HEK293 (cell line): ENCODE results near the gene ADAMTS19.

Experiments used
- CTCF ChIA-PET: fragments of 350-600 bp; formaldehyde crosslinking; extraction: SDS; loops from one replicate; lab custom pipeline; 2021; ENCODE audit warnings: antibody characterized with exemption; lab: Yijun Ruan, JAX
- POLR2A ChIA-PET: fragments of 300-600 bp; formaldehyde crosslinking; extraction: SDS; loops from one replicate; lab custom pipeline; 2020; ENCODE audit warnings: antibody characterized with exemption, inconsistent platforms; lab: Yijun Ruan, JAX
- H3K27ac ChIP-seq: fragments of 200-500 bp; sonication (Bioruptor generic); 2 replicates; pipeline ENCODE4 v1.5.1; 2014; ENCODE audit warnings: low read depth, low read length, control low read depth, inconsistent platforms; ENCODE audit errors: extremely low read depth
- H3K36me3 ChIP-seq, 2 experiments: fragments of 200-500 bp in 1 of 2; sonication (Bioruptor generic) in 1 of 2; 1 replicate in 1 of 2; 2 replicates in 1 of 2; pipeline ENCODE4 v1.5.1; 2014 to 2017; ENCODE audit warnings: inconsistent platforms in 2 of 2, low read length in 2 of 2; ENCODE audit not compliant: control insufficient read depth in 2 of 2, insufficient read depth in 1 of 2
- H3K4me1 ChIP-seq: fragments of 200-500 bp; sonication (Bioruptor generic); 2 replicates; pipeline ENCODE4 v1.5.1; 2014; ENCODE audit warnings: mild to moderate bottlenecking, low read length, inconsistent platforms; ENCODE audit not compliant: control insufficient read depth, insufficient read depth
- H3K4me3 ChIP-seq: 2 replicates; pipeline ENCODE4 v1.5.1; 2011; ENCODE audit warnings: low read depth, mild to moderate bottlenecking, control low read depth, low read length, moderate library complexity
- H3K9me3 ChIP-seq: fragments of 200-500 bp; sonication (Bioruptor generic); 2 replicates; pipeline ENCODE4 v1.5.1; 2014; ENCODE audit warnings: low read depth, low read length, inconsistent platforms; ENCODE audit not compliant: control insufficient read depth, insufficient read depth
- BCL11B ChIP-seq: fragments of 450-650 bp; formaldehyde crosslinking; IDR thresholded peaks from 2 replicates; pipeline ENCODE4 v1.5.1; 2016; ENCODE audit warnings: low read depth, missing biosample characterization, missing genetic modification characterization
- GLI2 ChIP-seq: fragments of 450-650 bp; formaldehyde crosslinking; IDR thresholded peaks from 2 replicates; pipeline ENCODE4; 2017; ENCODE audit warnings: missing biosample characterization, missing genetic modification characterization, low read depth, borderline replicate concordance
- GLI4 ChIP-seq: fragments of 450-650 bp; formaldehyde crosslinking; IDR thresholded peaks from 2 replicates; pipeline ENCODE4 v1.5.1; 2016; ENCODE audit warnings: missing biosample characterization, missing genetic modification characterization
- HOXA7 ChIP-seq: sonication (generic); formaldehyde crosslinking; IDR thresholded peaks from 2 replicates; pipeline ENCODE4 v1.8.1; 2022; ENCODE audit warnings: missing genetic modification reagents, borderline replicate concordance
- MZF1 ChIP-seq: fragments of 450-650 bp; formaldehyde crosslinking; IDR thresholded peaks from 2 replicates; pipeline ENCODE4 v1.5.1; 2017; ENCODE audit warnings: missing biosample characterization, missing genetic modification characterization, borderline replicate concordance
- PRDM1 ChIP-seq: fragments of 450-650 bp; formaldehyde crosslinking; IDR thresholded peaks from 2 replicates; pipeline ENCODE4; 2016; ENCODE audit warnings: missing biosample characterization, missing genetic modification characterization
- ZBTB1 ChIP-seq: fragments of 450-650 bp; formaldehyde crosslinking; IDR thresholded peaks from 2 replicates; pipeline ENCODE4 v1.5.1; 2016; ENCODE audit warnings: missing biosample characterization, missing genetic modification characterization
- ZFP41 ChIP-seq: fragments of 450-650 bp; formaldehyde crosslinking; IDR thresholded peaks from 2 replicates; pipeline ENCODE4 v1.5.1; 2016; ENCODE audit warnings: missing biosample characterization, missing genetic modification characterization, borderline replicate concordance
- ZNF146 ChIP-seq: fragments of 450-650 bp; formaldehyde crosslinking; IDR thresholded peaks from 2 replicates; pipeline ENCODE4 v1.5.1; 2016; ENCODE audit warnings: missing biosample characterization, missing genetic modification characterization
- ZNF184 ChIP-seq: fragments of 450-650 bp; IDR thresholded peaks from 2 replicates; pipeline ENCODE4 v1.5.1; 2018; ENCODE audit warnings: missing biosample characterization, mild to moderate bottlenecking, missing genetic modification characterization
- ZNF292 ChIP-seq: fragments of 450-650 bp; formaldehyde crosslinking; IDR thresholded peaks from 2 replicates; pipeline ENCODE4 v1.5.1; 2016; ENCODE audit warnings: low read depth, missing biosample characterization, missing genetic modification characterization, borderline replicate concordance
- ZNF514 ChIP-seq: fragments of 450-650 bp; formaldehyde crosslinking; IDR thresholded peaks from 2 replicates; pipeline ENCODE4 v1.5.1; 2016; ENCODE audit warnings: missing biosample characterization, missing genetic modification characterization
- ZNF596 ChIP-seq: fragments of 450-650 bp; IDR thresholded peaks from 2 replicates; pipeline ENCODE4 v1.5.0; 2018; ENCODE audit warnings: missing biosample characterization, mild to moderate bottlenecking, missing genetic modification characterization, moderate library complexity
- ZNF843 ChIP-seq: fragments of 450-650 bp; formaldehyde crosslinking; IDR thresholded peaks from 2 replicates; pipeline ENCODE4 v1.5.1; 2016; ENCODE audit warnings: missing biosample characterization, missing genetic modification characterization
- ZXDB ChIP-seq: fragments of 450-650 bp; formaldehyde crosslinking; IDR thresholded peaks from 2 replicates; pipeline ENCODE4 v1.5.1; 2016; ENCODE audit warnings: missing biosample characterization, missing genetic modification characterization
- TF ChIP-seq, protein P1 (sequence below): fragments of 450-650 bp; formaldehyde crosslinking; IDR thresholded peaks from 2 replicates; pipeline ENCODE4 v1.5.1; 2017; ENCODE audit warnings: missing biosample characterization, missing genetic modification characterization
- TF ChIP-seq, protein P2 (sequence below): fragments of 450-650 bp; formaldehyde crosslinking; IDR thresholded peaks from 2 replicates; pipeline ENCODE4 v1.5.1; 2017; ENCODE audit warnings: missing biosample characterization, missing genetic modification characterization
- TF ChIP-seq, protein P3 (sequence below): fragments of 450-650 bp; formaldehyde crosslinking; IDR thresholded peaks from 2 replicates; pipeline ENCODE4 v1.5.1; 2017; ENCODE audit warnings: missing biosample characterization, missing genetic modification characterization
- TF ChIP-seq, protein P4 (sequence below): fragments of 450-650 bp; IDR thresholded peaks from 2 replicates; pipeline ENCODE4 v1.5.1; 2018; ENCODE audit warnings: missing biosample characterization, missing genetic modification characterization
- TF ChIP-seq, protein P5 (sequence below): fragments of 450-650 bp; formaldehyde crosslinking; IDR thresholded peaks from 2 replicates; pipeline ENCODE4 v1.5.1; 2017; ENCODE audit warnings: missing biosample characterization, missing genetic modification characterization
- TF ChIP-seq, protein P6 (sequence below): fragments of 450-650 bp; formaldehyde crosslinking; IDR thresholded peaks from 2 replicates; pipeline ENCODE4 v1.5.1; 2016; ENCODE audit warnings: missing biosample characterization, missing genetic modification characterization

Gene ADAMTS19

DNA sequence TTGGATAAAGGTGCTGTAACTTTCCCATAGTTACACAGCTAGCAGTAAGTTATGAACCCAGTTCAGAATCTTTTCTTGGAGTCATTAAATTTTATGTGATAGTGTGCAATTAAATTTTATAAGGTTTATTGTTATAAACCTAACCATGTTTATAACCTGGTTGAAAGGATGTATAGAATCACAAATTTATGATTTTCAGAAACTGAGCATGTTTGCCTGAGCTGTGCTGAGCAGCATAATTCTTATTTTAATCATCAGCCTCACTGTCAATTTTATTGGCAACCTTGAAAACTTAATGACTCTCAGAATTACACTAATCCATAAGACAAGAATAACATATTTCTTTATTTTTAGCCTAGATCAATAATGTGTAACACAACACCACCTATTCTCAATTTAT, 46.9 kb downstream of the ADAMTS19 start:
- Histone ChIP-seq H3K4me3 (no peak overlapping the region), H3K9me3 (no peaks in the 10 kb centered on the region)
- CTCF ChIA-PET: no interaction called here

DNA sequence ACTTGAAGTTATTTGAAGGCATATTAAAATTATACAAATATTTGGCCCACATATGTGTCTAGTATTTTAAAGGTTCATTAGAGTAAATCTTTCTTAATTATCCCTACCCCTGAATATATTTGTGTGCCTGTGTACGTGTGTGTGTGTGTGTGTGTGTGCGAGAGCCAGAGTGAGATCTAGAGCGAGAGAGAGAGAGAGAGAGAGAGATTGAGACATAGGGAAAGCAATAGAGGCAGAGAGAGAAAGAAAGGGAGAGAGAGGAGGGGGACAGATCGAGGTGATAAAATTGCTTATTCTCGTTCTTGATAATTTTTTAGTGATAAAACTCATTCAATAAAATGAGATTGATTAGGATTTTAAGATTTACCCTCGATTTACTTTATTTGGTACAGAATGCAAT, 47.4 kb downstream of the ADAMTS19 start:
- no peaks in the 10 kb centered on the region for H3K36me3 ChIP-seq
- CTCF ChIA-PET: no interaction called here
- POLR2A ChIA-PET: no interaction called here
- no peaks in the 10 kb centered on the region for H3K4me1 ChIP-seq
- no peak overlapping the region for H3K4me3 ChIP-seq
- TF ChIP-seq, protein P1, sequence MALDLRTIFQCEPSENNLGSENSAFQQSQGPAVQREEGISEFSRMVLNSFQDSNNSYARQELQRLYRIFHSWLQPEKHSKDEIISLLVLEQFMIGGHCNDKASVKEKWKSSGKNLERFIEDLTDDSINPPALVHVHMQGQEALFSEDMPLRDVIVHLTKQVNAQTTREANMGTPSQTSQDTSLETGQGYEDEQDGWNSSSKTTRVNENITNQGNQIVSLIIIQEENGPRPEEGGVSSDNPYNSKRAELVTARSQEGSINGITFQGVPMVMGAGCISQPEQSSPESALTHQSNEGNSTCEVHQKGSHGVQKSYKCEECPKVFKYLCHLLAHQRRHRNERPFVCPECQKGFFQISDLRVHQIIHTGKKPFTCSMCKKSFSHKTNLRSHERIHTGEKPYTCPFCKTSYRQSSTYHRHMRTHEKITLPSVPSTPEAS (tag by site-specific recombination): 0 out of 2 replicates have a peak, but pooled peaks have one; percentile 38
- TF ChIP-seq, protein P2, sequence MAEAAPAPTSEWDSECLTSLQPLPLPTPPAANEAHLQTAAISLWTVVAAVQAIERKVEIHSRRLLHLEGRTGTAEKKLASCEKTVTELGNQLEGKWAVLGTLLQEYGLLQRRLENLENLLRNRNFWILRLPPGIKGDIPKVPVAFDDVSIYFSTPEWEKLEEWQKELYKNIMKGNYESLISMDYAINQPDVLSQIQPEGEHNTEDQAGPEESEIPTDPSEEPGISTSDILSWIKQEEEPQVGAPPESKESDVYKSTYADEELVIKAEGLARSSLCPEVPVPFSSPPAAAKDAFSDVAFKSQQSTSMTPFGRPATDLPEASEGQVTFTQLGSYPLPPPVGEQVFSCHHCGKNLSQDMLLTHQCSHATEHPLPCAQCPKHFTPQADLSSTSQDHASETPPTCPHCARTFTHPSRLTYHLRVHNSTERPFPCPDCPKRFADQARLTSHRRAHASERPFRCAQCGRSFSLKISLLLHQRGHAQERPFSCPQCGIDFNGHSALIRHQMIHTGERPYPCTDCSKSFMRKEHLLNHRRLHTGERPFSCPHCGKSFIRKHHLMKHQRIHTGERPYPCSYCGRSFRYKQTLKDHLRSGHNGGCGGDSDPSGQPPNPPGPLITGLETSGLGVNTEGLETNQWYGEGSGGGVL (tag by site-specific recombination): no peak
- TF ChIP-seq ZNF596 (tag by site-specific recombination) (peak; percentile 96), HOXA7 (CRISPR knock-in tag) (no peak), ZFP41 (no peak), PRDM1 (tag by site-specific recombination) (peak; percentile 28; the same call in 1 of the 2 replicates)
- H3K27ac ChIP-seq: no peak overlapping the region
- H3K9me3 ChIP-seq: no peaks in the 10 kb centered on the region

More for the DNA sequence above, 46.9 kb downstream of the ADAMTS19 start:
- POLR2A ChIA-PET: no interaction called here
- Histone ChIP-seq H3K36me3 (no peaks in the 10 kb centered on the region), H3K27ac (no peak overlapping the region), H3K4me1 (no peaks in the 10 kb centered on the region)
- TF ChIP-seq ZNF292 (tag by site-specific recombination): no peak
- TF ChIP-seq BCL11B (tag by site-specific recombination): peak; percentile 55; the same call in 1 of the 2 replicates
- TF ChIP-seq, protein P3, sequence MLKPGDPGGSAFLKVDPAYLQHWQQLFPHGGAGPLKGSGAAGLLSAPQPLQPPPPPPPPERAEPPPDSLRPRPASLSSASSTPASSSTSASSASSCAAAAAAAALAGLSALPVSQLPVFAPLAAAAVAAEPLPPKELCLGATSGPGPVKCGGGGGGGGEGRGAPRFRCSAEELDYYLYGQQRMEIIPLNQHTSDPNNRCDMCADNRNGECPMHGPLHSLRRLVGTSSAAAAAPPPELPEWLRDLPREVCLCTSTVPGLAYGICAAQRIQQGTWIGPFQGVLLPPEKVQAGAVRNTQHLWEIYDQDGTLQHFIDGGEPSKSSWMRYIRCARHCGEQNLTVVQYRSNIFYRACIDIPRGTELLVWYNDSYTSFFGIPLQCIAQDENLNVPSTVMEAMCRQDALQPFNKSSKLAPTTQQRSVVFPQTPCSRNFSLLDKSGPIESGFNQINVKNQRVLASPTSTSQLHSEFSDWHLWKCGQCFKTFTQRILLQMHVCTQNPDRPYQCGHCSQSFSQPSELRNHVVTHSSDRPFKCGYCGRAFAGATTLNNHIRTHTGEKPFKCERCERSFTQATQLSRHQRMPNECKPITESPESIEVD: peak; percentile 73
- TF ChIP-seq ZNF843 (tag by site-specific recombination): peak; percentile 69
- TF ChIP-seq ZBTB1: no peak
- no peak for TF ChIP-seq ZNF146 (tag by site-specific recombination)
- TF ChIP-seq GLI2 (tag by site-specific recombination): 0 out of 2 replicates have a peak, but pooled peaks have one; percentile 8
- TF ChIP-seq, all 188 proteins: peak for 4

DNA sequence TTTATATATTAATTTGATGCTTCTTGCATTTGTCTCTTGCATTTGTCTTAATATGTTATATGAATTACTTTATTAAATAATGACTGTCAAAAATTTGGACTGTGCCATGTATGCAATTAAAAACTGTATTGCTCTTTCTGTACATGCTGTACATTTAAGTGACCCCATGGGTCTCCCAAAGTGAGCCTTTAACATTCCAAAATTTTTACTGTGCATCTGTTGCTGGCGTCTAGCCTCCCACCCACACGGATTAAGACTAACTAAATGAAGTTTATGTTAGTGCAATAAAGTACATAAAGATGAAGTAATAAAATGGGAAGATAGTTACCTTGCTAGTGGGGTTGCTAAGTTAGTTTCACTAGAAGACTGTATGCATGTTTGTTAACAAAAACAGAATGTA, 48.5 kb downstream of the ADAMTS19 start:
- Histone ChIP-seq H3K4me3 (no peak overlapping the region), H3K36me3 (no peaks in the 10 kb centered on the region), H3K9me3 (no peaks in the 10 kb centered on the region), H3K4me1 (no peaks in the 10 kb centered on the region), H3K27ac (no peak overlapping the region)
- CTCF ChIA-PET: no interaction called here
- POLR2A ChIA-PET: no interaction called here
- TF ChIP-seq ZNF184 (tag by site-specific recombination) (no peak), GLI4 (tag by site-specific recombination) (no peak), ZXDB (tag by site-specific recombination) (no peak), MZF1 (tag by site-specific recombination) (no peak), ZNF514 (tag by site-specific recombination) (no peak)
- TF ChIP-seq, protein P4, sequence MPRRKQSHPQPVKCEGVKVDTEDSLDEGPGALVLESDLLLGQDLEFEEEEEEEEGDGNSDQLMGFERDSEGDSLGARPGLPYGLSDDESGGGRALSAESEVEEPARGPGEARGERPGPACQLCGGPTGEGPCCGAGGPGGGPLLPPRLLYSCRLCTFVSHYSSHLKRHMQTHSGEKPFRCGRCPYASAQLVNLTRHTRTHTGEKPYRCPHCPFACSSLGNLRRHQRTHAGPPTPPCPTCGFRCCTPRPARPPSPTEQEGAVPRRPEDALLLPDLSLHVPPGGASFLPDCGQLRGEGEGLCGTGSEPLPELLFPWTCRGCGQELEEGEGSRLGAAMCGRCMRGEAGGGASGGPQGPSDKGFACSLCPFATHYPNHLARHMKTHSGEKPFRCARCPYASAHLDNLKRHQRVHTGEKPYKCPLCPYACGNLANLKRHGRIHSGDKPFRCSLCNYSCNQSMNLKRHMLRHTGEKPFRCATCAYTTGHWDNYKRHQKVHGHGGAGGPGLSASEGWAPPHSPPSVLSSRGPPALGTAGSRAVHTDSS (tag by site-specific recombination): no peak
- TF ChIP-seq, protein P5, sequence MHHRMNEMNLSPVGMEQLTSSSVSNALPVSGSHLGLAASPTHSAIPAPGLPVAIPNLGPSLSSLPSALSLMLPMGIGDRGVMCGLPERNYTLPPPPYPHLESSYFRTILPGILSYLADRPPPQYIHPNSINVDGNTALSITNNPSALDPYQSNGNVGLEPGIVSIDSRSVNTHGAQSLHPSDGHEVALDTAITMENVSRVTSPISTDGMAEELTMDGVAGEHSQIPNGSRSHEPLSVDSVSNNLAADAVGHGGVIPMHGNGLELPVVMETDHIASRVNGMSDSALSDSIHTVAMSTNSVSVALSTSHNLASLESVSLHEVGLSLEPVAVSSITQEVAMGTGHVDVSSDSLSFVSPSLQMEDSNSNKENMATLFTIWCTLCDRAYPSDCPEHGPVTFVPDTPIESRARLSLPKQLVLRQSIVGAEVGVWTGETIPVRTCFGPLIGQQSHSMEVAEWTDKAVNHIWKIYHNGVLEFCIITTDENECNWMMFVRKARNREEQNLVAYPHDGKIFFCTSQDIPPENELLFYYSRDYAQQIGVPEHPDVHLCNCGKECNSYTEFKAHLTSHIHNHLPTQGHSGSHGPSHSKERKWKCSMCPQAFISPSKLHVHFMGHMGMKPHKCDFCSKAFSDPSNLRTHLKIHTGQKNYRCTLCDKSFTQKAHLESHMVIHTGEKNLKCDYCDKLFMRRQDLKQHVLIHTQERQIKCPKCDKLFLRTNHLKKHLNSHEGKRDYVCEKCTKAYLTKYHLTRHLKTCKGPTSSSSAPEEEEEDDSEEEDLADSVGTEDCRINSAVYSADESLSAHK (tag by site-specific recombination): no peak
- TF ChIP-seq, protein P3: peak; percentile 48; the same call in 1 of the 2 replicates
- TF ChIP-seq, protein P6, sequence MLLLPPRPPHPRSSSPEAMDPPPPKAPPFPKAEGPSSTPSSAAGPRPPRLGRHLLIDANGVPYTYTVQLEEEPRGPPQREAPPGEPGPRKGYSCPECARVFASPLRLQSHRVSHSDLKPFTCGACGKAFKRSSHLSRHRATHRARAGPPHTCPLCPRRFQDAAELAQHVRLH (tag by site-specific recombination): no peak
